HG03460 (cell line): ENCODE data around the gene KIF21B.

ENCODE experiments used
- ATAC-seq: cut with Tn5 transposase; IDR thresholded peaks from one replicate; pipeline ENCODE4 v1.9.1; 2021; ENCODE audit not compliant: unreplicated experiment

KIF21B gene

GRCh38 chr1:201020040-201020591 lies 3.4 kb downstream of the KIF21B start:
- no peak for ATAC-seq

- peak; percentile 51 for ATAC-seq
Observed at GRCh38 chr1:201019321-201019977, 4.1 kb downstream of the KIF21B start.

DNA sequence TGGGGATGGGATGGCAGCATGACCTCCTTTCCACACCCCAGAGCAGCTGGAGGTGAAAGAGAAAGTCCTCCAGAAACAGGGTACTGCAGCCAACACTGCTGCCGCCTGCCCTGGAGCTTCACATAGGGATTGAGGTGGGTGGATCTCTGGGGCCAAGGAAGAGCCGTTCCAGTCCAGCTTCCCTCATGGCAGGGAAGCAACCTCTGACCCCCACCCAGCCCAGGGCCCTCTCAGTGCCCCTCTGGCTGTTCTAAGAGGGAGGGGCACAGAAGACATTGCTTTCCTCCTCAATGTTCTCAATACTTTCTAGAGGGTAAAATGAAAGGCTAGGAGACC lies 5.7 kb downstream of the KIF21B start:
- ATAC-seq: no peak

GRCh38 chr1:201016943-201017827 lies 6.3 kb downstream of the KIF21B start:
- ATAC-seq: peak; percentile 34

DNA sequence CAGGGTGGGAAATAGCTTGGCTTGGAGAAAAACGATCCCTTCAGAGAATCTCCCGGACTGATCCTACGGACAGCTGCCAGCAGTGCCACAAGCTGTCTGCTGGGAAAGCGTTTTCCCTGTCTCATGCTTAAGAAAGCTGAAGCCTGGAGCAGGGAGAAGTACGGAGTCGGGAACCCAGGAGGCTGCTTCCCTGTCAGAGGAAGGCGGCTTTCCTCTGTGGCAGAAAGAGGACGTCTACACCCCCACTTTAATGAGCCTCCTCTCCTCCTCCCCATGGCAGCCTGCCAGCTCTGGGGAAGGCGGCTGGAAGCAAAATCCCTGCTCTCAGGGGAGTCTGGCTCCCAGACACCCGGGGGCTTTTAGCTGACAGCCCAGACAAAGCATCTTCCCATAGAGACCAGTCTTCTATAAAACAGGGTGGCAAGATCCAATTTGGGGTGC lies 7.3 kb downstream of the KIF21B start:
- no peak for ATAC-seq

GRCh38 chr1:201015551-201016091 lies 7.9 kb downstream of the KIF21B start:
- ATAC-seq: no peak

GRCh38 chr1:201014816-201015200 lies 8.7 kb downstream of the KIF21B start:
- ATAC-seq: no peak

- no peak for ATAC-seq
Observed at GRCh38 chr1:201013991-201014815, 9.3 kb downstream of the KIF21B start.

DNA sequence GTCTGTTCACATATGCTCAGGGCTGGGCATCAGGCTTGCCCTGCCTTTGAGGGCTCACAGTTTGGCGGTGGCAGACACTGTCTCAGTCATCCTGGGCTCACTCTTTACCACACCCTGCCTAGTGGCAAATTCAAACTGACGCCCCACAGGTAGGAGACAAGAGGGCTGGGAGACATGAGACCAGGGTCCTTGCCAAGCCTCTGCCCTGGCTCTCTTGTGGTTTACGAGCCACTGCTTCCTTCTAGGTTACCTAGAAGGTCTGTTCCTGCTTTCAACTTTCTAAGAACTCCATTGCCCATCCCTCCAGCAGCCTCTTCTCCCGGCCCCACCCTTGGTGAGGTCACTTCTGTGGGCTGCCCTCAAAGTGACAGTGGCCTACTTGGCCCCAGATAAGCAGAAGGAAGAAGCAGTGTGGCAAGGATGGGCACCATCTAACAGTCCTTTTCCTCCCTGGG lies 10.5 kb downstream of the KIF21B start:
- no peak for ATAC-seq

- ATAC-seq: no peak
Observed at GRCh38 chr1:201011616-201012015, 11.9 kb downstream of the KIF21B start.

- ATAC-seq: no peak
Observed at GRCh38 chr1:201009962-201010645, 13.4 kb downstream of the KIF21B start.

GRCh38 chr1:201008666-201009360 lies 14.7 kb downstream of the KIF21B start:
- no peak for ATAC-seq

DNA sequence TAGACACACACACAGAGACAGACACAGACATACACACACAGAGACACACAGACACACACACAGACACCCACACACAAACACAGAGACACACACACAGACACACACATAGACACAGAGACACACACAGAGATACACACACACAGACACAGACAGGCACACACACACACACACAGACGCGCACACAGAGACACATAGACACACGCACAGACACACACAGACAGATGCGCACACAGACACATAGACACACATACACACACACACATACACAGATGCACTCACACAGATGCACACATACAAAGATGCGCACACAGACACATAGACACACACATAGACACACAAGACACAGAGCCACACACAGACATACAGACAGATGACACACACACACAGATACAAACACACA lies 16.0 kb downstream of the KIF21B start:
- ATAC-seq: no peak

- ATAC-seq: no peak
Observed at GRCh38 chr1:201006450-201006849, 17.1 kb downstream of the KIF21B start.

DNA sequence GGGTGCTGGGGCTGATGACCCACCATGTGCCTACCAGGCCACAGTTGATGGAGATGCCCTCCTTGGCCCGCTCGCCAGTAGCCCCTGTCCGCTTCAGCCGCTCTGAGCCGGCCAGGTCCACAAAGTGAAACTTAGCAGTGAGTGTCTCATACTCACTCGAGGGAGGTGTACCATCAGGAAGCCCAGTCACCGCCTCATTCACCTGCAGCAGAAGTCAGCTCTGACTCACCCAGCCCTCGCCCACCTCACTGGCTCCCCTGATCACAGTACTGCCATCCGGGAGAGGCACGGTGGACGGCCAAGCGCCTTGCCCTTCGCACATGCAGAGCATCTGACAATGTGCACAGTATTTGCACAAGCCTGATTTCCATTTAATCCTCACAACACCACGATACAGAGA lies 18.8 kb downstream of the KIF21B start:
- no peak for ATAC-seq

- no peak for ATAC-seq
Observed at GRCh38 chr1:201004154-201004553, 19.4 kb downstream of the KIF21B start.

- ATAC-seq: no peak
Observed at GRCh38 chr1:201002510-201002909, 21.0 kb downstream of the KIF21B start.

DNA sequence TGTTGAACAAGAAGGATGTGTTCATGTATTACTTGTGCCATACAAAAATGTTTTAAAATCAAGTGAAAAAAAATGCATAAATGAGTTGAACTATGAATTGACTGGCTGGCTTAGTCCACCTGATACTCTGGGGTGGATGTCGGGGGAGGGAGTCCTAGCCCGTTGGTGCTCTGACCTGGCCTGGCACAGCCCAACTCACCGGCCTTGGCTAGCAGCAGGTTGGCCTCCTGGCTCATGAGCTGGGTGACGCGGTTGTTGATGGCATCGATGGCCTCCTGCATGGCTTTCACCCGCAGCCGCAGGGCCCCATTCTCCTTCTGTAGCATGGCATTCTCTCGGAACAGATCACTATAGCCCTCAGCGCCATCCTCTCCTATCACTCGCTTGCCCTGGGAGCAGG lies 21.6 kb downstream of the KIF21B start:
- ATAC-seq: no peak

GRCh38 chr1:201000391-201000790 lies 23.1 kb downstream of the KIF21B start:
- ATAC-seq: no peak

DNA sequence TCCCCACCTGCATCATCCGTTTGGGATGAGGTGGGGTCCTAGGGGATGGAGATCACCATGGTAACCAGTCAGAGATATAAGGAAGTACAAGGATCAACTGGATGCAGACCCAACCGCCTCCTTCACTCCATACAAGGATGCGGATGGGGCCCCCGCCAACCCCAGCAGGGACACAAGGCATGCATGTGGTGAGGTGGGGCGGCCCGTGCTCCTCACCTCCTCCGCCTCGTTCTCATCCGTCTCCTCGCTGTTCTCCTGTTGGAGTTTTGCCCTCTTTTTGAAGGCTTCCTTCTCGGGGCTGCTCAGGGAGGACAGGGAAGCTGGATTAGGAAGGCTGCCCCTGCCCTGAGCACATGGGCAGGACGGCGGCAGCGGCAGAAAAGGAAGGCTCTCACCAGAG lies 23.8 kb downstream of the KIF21B start:
- no peak for ATAC-seq
